Liver (tissue), 9 donors: ENCODE results near the gene A2ML1. TPM values are rescaled to one million over a fixed set of nuclear protein-coding genes. Genes with fewer than 3 reads are reported as not detected.

ENCODE experiments used
- DNase-seq: peaks from one replicate; pipeline ENCODE4 v3.0.0-alpha.2; 2017; ENCODE audit warnings: low spot score
- H3K27ac ChIP-seq, 2 donors: one replicate each; pipeline ENCODE4 v1.7.0; 2013; ENCODE audit warnings: inconsistent platforms in 2 of 2, low read length in 2 of 2, control low read depth in 1 of 2, low read depth in 1 of 2, mild to moderate bottlenecking in 1 of 2
- H3K27me3 ChIP-seq, 4 donors: one replicate each; pipeline versions ENCODE4 v1.6.1 to v1.7.0; 2013; ENCODE audit warnings: low read length in 3 of 4, inconsistent platforms in 1 of 4, mild to moderate bottlenecking in 1 of 4, moderate library complexity in 1 of 4; ENCODE audit not compliant: control insufficient read depth in 4 of 4, insufficient read depth in 4 of 4
- H3K36me3 ChIP-seq, 4 donors: one replicate each; pipeline versions ENCODE4 v1.6.1 to v1.7.0; 2013; ENCODE audit warnings: low read length in 3 of 4, mild to moderate bottlenecking in 3 of 4, low read depth in 1 of 4, moderate library complexity in 1 of 4; ENCODE audit not compliant: control insufficient read depth in 4 of 4, insufficient read depth in 3 of 4
- H3K4me1 ChIP-seq, 4 donors: one replicate each; pipeline versions ENCODE4 v1.6.1 to v1.7.0; 2013; ENCODE audit warnings: low read length in 3 of 4, mild to moderate bottlenecking in 3 of 4, moderate library complexity in 1 of 4; ENCODE audit not compliant: control insufficient read depth in 4 of 4, insufficient read depth in 4 of 4
- H3K4me3 ChIP-seq, 3 donors: one replicate each; pipeline versions ENCODE4 v1.6.1 to v1.7.0; 2013; ENCODE audit warnings: low read length in 3 of 3, control low read depth in 1 of 3, low read depth in 1 of 3, mild to moderate bottlenecking in 1 of 3
- H3K9ac ChIP-seq, 2 donors: one replicate each; pipeline ENCODE4 v1.7.0; 2013; ENCODE audit warnings: low read length in 2 of 2, mild to moderate bottlenecking in 2 of 2, moderate library complexity in 2 of 2, control low read depth in 1 of 2, low read depth in 1 of 2
- H3K9me3 ChIP-seq, 4 donors: one replicate each; pipeline versions ENCODE4 v1.6.1 to v1.7.0; 2013; ENCODE audit warnings: low read length in 3 of 4; ENCODE audit not compliant: control insufficient read depth in 4 of 4
- ATF3 ChIP-seq: IDR thresholded peaks from 2 replicates; pipeline ENCODE4 v1.6.1; 2016; ENCODE audit warnings: antibody characterized with exemption
- CTCF ChIP-seq: fragments of 150-350 bp; IDR thresholded peaks from 2 replicates; pipeline ENCODE4 v1.5.1; 2017; ENCODE audit warnings: improper control_type of control experiment, low read depth, low read length; ENCODE audit not compliant: missing input control
- EGR1 ChIP-seq, 2 donors: IDR thresholded peaks; 2 replicates each; pipeline ENCODE4 v1.6.1; 2016 to 2018; ENCODE audit warnings: antibody characterized with exemption in 2 of 2, low read depth in 2 of 2
- FOXA1 ChIP-seq: IDR thresholded peaks from 2 replicates; pipeline ENCODE4 v1.6.1; 2016; ENCODE audit warnings: antibody characterized with exemption
- FOXA2 ChIP-seq: IDR thresholded peaks from 2 replicates; pipeline ENCODE4 v1.6.1; 2016; ENCODE audit warnings: antibody characterized with exemption
- GABPA ChIP-seq, 2 donors: IDR thresholded peaks in 1 of 2; conservative IDR thresholded peaks in 1 of 2; 2 replicates each; pipeline ENCODE4 v1.6.1; 2016; ENCODE audit warnings: antibody characterized with exemption in 2 of 2, mild to moderate bottlenecking in 1 of 2, moderate library complexity in 1 of 2
- HNF4A ChIP-seq, 2 donors: conservative IDR thresholded peaks; 2 replicates each; pipeline ENCODE4 v1.6.1; 2016; ENCODE audit warnings: antibody characterized with exemption in 2 of 2, mild to moderate bottlenecking in 2 of 2
- HNF4G ChIP-seq: IDR thresholded peaks from 2 replicates; pipeline ENCODE4 v1.6.1; 2016; ENCODE audit warnings: antibody characterized with exemption
- JUND ChIP-seq, 2 donors: IDR thresholded peaks; 2 replicates each; pipeline ENCODE4 v1.6.1; 2016; ENCODE audit warnings: antibody characterized with exemption in 2 of 2
- MAX ChIP-seq: IDR thresholded peaks from 2 replicates; pipeline ENCODE4 v1.6.1; 2016; ENCODE audit warnings: antibody characterized with exemption
- NR2F2 ChIP-seq: IDR thresholded peaks from 2 replicates; pipeline ENCODE4 v1.6.1; 2016; ENCODE audit warnings: antibody characterized with exemption
- RAD21 ChIP-seq, 2 donors: IDR thresholded peaks; 2 replicates each; pipeline ENCODE4 v1.6.1; 2016; ENCODE audit warnings: antibody characterized with exemption in 2 of 2, mild to moderate bottlenecking in 2 of 2
- REST ChIP-seq: IDR thresholded peaks from 2 replicates; pipeline ENCODE4 v1.6.1; 2016; ENCODE audit warnings: antibody characterized with exemption, mild to moderate bottlenecking
- RXRA ChIP-seq, 2 donors: IDR thresholded peaks; 2 replicates each; pipeline ENCODE4 v1.6.1; 2017 to 2018; ENCODE audit warnings: antibody characterized with exemption in 2 of 2, mild to moderate bottlenecking in 1 of 2
- SP1 ChIP-seq: IDR thresholded peaks from 2 replicates; pipeline ENCODE4 v1.6.1; 2018; ENCODE audit warnings: antibody characterized with exemption, mild to moderate bottlenecking
- TAF1 ChIP-seq: conservative IDR thresholded peaks from 2 replicates; pipeline ENCODE4 v1.6.1; 2016; ENCODE audit warnings: antibody characterized with exemption, mild to moderate bottlenecking
- YY1 ChIP-seq: IDR thresholded peaks from 2 replicates; pipeline ENCODE4 v1.6.1; 2016; ENCODE audit warnings: antibody characterized with exemption, mild to moderate bottlenecking
- ZBTB33 ChIP-seq: IDR thresholded peaks from 2 replicates; pipeline ENCODE4 v1.6.1; 2016; ENCODE audit warnings: antibody characterized with exemption
- WGBS: extraction: QIAGEN DNeasy Blood & Tissue Kit; methylation state at CpG from one replicate; pipeline ENCODE4 v1.1.7; 2013; 5-methylcytosine and 5-hydroxymethylcytosine counted together
- polyA plus RNA-seq, 2 donors: library from polyadenylated mRNA; stranded (reverse) in 1 of 2; unstranded in 1 of 2; fragments of 200-250 nt in 1 of 2; fragments of >200 nt in 1 of 2; fragmentation: Nextera tagmentation in 1 of 2; extraction: Ambion mirVana in 1 of 2; gene quantifications; one replicate each; pipeline versions ENCODE4 v1.2.1 to v1.2.3, GENCODE V29; 2013 to 2015
- total RNA-seq, 2 donors: library from RNA; depleted of rRNA; stranded (reverse); fragments of >200 nt; gene quantifications; one replicate each; pipeline ENCODE4 v1.2.3, GENCODE V29; 2014
- donor health status: healthy.
- donor health status: healthy.
- donor health status: healthy.
- donor health status: healthy.
- donor health status: healthy.

The A2ML1 gene
- total and polyA plus RNA-seq, 4 donors = 0.03 to 0.19 TPM; not detected in 2

- no peak for DNase-seq
- no peaks in the 10 kb centered on the region for H3K36me3 ChIP-seq
- H3K9ac ChIP-seq = no peak overlapping the region
- 86% methylated on average over 3 of the region's 3 CpGs for WGBS
- H3K27me3 ChIP-seq = no peaks in the 10 kb centered on the region
- H3K4me1 ChIP-seq = no peaks in the 10 kb centered on the region
- peaks cover 0 to 6% (median 0%) of the 10 kb centered on the region in 4 donors for H3K9me3 ChIP-seq
- TF ChIP-seq ZBTB33 (no peak), HNF4G (no peak), GABPA (IDR thresholded peaks at IDR 0.05 in 1 of 2, conservative IDR thresholded peaks at IDR 0.05 in 1 of 2) (no peak), RAD21 (IDR thresholded peaks at IDR 0.05) (no peak), TAF1 (no peak), MAX (no peak), FOXA1 (no peak), FOXA2 (no peak), JUND (IDR thresholded peaks at IDR 0.05) (no peak), ATF3 (no peak), REST (no peak), HNF4A (conservative IDR thresholded peaks at IDR 0.05) (no peak), RXRA (IDR thresholded peaks at IDR 0.05) (no peak), SP1 (no peak), CTCF (no peak), NR2F2 (no peak), YY1 (no peak), EGR1 (IDR thresholded peaks at IDR 0.05; ENCODE audit: low read depth in 2 of 2) (no peak)
- no peak overlapping the region for H3K27ac ChIP-seq
- H3K4me3 ChIP-seq = no peak overlapping the region
These were observed 830 bp upstream of the A2ML1 start for GRCh38 chr12:8821591-8821990.
